Right lung (tissue), 10 donors: ENCODE results near the gene ROBO2. TPM values are rescaled to one million over a fixed set of nuclear protein-coding genes. Genes with fewer than 3 reads are reported as not detected.
A peak's percentile ranks its signal among the peaks of the same experiment; 100 is the strongest.

Source experiments
- DNase-seq, 2 donors: peaks; one replicate each; pipeline ENCODE4 v3.0.0-alpha.2; 2013
- long read RNA-seq, 8 donors: transcript quantifications; one replicate each; lab custom pipeline, GENCODE V29; 2026
- polyA plus RNA-seq, 5 donors: library from polyadenylated mRNA; unstranded; fragments of 120-200 nt; gene quantifications; one replicate each; pipeline versions ENCODE4 v1.2.1 to v1.2.3, GENCODE V29; 2013; ENCODE audit warnings: inconsistent platforms in 1 of 5, low replicate concordance in 1 of 5; ENCODE audit not compliant: insufficient read length in 5 of 5, insufficient read depth in 1 of 5

ROBO2 gene, protein sequence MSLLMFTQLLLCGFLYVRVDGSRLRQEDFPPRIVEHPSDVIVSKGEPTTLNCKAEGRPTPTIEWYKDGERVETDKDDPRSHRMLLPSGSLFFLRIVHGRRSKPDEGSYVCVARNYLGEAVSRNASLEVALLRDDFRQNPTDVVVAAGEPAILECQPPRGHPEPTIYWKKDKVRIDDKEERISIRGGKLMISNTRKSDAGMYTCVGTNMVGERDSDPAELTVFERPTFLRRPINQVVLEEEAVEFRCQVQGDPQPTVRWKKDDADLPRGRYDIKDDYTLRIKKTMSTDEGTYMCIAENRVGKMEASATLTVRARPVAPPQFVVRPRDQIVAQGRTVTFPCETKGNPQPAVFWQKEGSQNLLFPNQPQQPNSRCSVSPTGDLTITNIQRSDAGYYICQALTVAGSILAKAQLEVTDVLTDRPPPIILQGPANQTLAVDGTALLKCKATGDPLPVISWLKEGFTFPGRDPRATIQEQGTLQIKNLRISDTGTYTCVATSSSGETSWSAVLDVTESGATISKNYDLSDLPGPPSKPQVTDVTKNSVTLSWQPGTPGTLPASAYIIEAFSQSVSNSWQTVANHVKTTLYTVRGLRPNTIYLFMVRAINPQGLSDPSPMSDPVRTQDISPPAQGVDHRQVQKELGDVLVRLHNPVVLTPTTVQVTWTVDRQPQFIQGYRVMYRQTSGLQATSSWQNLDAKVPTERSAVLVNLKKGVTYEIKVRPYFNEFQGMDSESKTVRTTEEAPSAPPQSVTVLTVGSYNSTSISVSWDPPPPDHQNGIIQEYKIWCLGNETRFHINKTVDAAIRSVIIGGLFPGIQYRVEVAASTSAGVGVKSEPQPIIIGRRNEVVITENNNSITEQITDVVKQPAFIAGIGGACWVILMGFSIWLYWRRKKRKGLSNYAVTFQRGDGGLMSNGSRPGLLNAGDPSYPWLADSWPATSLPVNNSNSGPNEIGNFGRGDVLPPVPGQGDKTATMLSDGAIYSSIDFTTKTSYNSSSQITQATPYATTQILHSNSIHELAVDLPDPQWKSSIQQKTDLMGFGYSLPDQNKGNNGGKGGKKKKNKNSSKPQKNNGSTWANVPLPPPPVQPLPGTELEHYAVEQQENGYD (N-terminal part only)
- 10 to 100 TPM; 31.9 to 66.1 (median 59.9) TPM for polyA plus RNA-seq
- long read RNA-seq, donor 1, full-length matches to known transcripts: 2 of 8 reads
- long read RNA-seq, donor 1, partial matches to known transcripts: 6 of 8 reads
- long read RNA-seq, donor 1, other reads (novel, unspliced or antisense): 0 of 8 reads
- long read RNA-seq, donor 2, partial matches to known transcripts: 8 of 8 reads
- long read RNA-seq, donor 2, other reads (novel, unspliced or antisense): 0 of 8 reads
- long read RNA-seq, donor 3, full-length matches to known transcripts: 1 of 36 reads
- long read RNA-seq, donor 3, partial matches to known transcripts: 35 of 36 reads
- long read RNA-seq, donor 3, other reads (novel, unspliced or antisense): 0 of 36 reads
- long read RNA-seq, donor 4, full-length matches to known transcripts: 4 of 20 reads
- long read RNA-seq, donor 4, partial matches to known transcripts: 16 of 20 reads
- long read RNA-seq, donor 4, other reads (novel, unspliced or antisense): 0 of 20 reads
- long read RNA-seq, donor 5, full-length matches to known transcripts: 4 of 34 reads
- long read RNA-seq, donor 5, partial matches to known transcripts: 30 of 34 reads
- long read RNA-seq, donor 5, other reads (novel, unspliced or antisense): 0 of 34 reads
- long read RNA-seq, donor 6, full-length matches to known transcripts: 3 of 25 reads
- long read RNA-seq, donor 6, partial matches to known transcripts: 22 of 25 reads
- long read RNA-seq, donor 6, other reads (novel, unspliced or antisense): 0 of 25 reads
- long read RNA-seq, donor 7, full-length matches to known transcripts: 3 of 9 reads
- long read RNA-seq, donor 7, partial matches to known transcripts: 6 of 9 reads
- long read RNA-seq, donor 7, other reads (novel, unspliced or antisense): 0 of 9 reads
- long read RNA-seq, donor 8, partial matches to known transcripts: 7 of 7 reads
- long read RNA-seq, donor 8, other reads (novel, unspliced or antisense): 0 of 7 reads

DNA sequence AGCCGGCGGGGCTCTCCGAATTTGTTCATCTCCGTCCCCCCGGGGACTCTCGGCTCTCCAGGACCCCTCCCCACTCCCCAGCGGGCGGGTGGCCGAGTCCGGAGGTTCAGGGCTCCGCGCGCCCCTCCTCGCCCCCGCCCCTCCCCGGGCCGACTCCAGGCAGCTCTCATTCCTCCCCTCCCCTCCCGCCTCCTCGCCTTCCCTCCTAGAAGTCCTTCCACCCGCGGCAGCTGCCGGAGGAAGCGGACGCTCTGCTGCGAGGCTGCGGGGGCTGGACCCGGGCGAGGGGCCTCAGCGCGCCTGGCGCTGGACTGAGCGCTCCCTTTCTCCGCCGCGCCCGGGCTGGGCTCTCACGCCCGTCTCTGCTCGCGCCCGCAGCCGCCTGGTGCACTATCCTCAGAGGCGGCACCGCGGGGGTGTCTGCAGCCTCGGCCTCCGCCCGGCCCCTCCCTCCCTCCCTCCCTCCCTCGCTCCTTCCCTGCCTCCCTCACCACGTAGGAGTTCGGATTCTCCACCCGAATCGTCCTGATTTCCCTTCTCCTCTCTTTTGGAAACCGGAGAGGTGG lies at the start of gene ROBO2:
TSS of gene ROBO2 (plus strand) at position 494 of the 566 bp plus-strand sequence. CDS start 687 bp downstream, outside the sequence.
- DNase-seq: peak; percentile 68 to 81

DNA sequence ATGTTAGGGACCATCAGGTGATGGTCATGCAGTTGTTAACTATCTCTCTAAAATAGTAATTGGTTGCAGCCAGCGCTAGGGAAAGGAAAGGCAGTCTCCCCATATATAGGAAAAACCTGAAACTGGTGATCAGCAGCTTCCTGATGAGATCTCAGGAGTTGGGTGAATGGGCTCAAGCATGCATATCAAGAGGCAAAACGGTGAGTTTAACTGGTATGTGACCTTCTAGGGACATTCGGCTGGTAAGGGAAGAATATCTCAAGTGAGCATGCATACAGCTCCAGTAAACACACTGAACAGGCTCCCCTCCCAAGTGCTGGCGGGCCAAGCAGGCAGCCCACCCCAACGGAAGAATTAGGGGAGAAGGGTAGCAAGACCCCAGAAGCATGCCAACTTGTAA lies 49.3 kb upstream of the ROBO2 start:
- DNase-seq: no peak

DNA sequence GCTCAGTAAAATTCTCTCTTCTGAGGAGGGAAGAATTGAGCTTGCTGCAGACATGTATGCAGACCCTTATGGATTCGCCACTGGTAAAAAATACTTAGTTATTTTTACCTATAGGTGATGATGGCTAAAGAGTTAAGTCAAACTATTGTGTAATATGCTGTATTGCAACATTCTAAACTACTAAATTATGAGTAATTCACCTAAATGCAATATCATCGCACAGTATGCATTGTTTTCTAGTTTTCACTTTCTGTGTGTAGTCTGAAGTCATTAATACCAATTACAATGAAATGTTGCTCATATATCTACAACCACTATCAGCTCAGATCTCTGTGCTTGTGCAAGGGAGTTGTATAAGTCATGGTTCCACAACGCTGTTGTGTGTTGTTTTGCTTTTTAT lies 48.7 kb upstream of the ROBO2 start:
- DNase-seq: no peak

DNA sequence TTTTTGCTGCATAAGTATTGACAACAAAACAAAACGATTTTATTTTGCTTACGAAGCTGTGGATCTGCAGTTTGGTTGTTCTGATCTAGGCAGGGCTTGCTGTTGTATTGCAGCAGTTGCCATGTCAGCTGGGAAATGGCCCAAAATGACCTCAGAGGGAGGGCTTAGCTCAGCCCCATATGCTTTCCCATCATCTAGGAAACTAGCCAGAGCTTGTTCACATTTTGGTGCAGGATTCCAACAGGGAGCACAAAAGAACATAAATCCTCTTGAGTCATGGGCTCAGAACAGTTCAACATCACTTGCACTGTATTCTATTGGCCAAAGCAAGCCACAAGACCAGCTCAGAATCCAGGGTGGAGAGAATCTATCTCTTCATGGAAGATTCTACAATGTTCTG lies 42.2 kb upstream of the ROBO2 start:
- DNase-seq: no peak

DNA sequence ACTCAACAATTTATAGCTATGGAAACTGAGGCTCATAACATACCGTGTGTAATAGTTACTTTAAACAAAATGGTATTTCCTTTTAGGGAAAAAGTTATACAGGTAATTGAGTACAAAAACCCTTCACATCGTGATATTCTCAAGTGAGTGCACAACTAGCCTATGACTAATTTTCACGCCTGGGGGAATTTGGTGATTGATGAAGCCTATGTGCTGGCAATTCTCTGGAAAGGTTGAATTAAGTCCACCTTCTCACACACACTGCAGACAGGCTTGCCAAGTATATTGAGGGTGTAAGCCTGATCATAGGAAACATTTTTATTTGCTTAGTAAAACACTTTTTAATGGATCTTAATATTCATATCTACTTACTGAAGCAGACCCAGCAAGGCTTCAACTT lies 41.3 kb upstream of the ROBO2 start:
- no peak for DNase-seq

DNA sequence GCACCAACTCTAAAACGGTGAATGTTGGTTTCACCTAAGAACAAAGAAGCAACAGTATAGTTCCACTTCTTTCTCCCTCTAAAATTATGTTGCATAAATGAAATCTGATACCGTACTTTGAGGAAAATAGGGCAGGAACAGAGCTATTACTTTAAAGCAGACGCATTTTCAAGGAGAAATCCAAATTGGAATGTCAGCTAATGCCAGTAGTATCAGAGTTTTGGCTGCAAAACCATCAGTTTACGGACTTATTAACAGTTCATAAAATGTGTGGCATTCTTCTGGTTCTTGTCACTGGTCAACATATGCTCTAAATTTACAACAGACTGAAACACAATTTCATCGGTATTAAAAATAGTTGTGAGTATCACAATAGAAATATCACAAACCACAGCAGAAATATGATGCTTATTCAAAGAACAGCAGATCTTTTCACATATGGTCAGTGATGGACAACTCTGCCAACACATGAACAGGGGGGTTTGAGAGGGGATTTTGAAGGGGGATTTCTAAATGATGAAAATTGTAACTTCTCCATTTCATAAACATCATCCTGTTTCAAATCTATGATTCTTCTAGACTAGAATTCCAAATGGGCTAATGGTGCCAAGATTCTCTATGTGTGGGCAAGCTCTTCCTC lies 38.7 kb upstream of the ROBO2 start:
- peak in 1 of 2 donors; percentile 50 for DNase-seq

DNA sequence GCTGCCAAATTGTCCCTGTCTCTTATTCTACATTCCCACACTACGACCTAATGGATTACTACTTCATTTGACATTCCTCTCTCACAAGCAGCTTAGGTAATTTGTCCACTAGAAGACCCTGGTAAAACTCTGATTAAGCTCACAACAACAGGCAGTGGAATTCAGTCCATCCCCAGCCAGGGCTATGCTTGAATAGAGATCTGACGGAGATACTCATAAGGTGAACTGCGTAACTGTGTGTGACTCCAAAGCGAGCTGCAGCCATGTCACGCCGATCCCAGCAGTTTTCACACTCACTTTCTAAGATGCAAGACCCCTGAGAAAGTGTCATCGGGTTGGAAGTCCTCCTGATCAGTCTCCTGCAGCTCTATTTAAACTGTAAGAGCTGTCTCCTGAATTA lies 25.7 kb upstream of the ROBO2 start:
- no peak for DNase-seq

DNA sequence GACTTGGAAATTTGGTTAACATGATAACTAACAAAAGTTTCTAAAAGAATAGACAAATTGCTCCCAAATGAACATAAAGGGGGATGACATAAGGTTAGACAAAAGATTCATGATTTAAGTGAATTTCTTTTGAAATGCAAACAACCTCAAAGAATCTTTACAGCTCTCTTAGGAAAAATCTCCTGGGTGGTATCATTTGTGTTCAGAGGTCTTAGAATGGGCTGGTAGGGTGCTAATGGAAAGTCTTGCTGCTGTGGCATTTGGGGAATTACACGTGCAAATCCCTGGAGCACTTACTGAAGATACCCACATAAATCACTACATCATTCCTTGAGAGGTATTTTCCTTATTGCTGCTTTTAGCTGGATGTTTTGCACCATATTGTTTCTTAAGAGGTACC lies 14.4 kb upstream of the ROBO2 start:
- DNase-seq: no peak

DNA sequence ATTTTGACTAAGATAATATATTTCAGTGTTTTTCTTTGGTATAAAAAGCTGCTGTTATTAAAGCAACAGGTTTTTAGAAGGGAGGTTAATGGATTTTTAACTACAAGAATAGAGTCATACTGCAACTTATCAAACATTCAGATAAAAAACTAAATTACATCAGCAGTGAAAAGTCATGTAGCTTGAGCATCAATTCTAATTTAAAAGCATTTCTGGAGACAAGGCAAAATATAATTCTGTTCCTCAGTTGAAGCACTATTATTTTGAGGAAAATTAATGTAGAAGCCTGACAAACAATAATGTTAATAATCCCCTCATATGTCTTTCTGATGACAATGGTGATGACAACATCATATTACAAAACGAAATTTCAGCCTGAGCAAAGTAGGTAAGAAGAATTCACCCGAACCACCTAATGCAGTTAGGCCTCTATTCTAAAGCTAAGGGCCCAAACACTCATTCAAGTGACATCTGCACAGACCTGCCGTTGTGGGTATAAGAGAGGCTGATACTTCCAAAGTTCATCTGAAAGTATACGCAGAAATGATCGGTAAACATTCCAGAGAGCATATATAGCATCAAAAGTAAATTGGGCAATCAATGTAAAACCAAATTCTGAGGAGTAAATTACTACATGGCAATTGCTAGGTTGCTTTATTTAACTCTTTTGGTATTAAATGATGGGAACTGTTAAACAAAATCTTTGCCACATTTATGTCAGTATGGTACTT lies 12.8 kb upstream of the ROBO2 start:
- DNase-seq: no peak

DNA sequence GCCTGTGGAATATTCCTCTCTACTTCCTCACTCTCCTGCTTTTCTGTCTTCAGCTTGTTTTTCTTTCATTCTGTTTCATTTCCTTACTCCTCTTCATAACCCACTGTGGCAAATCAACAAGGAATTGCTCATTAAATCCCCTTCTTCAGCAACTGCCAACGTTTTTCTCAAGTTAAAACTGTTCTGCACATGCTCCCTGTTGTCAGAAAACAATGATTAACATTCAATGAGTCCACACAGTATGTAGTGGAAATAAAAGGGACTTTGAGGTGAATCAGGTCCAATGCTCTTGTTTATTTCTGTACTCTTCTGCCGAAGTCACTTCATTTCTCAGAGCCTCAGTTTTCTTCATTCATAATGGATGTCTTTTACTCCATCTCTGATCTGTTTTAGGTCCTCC lies 11.9 kb upstream of the ROBO2 start:
- no peak for DNase-seq

DNA sequence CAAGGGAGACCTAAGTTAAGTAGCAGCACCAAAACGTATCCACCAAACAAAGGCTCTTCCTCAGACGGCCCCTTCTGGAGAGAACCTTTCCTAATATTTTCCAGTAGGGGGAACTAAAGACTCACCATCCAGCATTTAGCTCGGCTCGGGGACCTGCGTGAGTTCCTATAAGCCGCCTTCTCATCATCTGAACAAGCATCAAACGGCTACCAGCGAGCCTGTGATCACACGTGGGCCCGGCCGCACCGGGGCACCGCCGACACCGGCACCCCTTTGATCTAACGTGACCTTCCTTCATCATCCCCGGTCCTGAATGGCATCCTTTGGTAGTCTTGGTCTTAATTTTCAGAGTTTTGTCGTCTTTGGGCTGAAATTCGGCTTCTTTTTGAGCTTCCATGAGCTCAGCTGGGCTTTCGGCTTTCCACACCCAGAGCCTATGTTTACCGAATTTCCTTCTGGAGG lies 1.4 kb upstream of the ROBO2 start:
- peak; percentile 80 to 87 for DNase-seq

DNA sequence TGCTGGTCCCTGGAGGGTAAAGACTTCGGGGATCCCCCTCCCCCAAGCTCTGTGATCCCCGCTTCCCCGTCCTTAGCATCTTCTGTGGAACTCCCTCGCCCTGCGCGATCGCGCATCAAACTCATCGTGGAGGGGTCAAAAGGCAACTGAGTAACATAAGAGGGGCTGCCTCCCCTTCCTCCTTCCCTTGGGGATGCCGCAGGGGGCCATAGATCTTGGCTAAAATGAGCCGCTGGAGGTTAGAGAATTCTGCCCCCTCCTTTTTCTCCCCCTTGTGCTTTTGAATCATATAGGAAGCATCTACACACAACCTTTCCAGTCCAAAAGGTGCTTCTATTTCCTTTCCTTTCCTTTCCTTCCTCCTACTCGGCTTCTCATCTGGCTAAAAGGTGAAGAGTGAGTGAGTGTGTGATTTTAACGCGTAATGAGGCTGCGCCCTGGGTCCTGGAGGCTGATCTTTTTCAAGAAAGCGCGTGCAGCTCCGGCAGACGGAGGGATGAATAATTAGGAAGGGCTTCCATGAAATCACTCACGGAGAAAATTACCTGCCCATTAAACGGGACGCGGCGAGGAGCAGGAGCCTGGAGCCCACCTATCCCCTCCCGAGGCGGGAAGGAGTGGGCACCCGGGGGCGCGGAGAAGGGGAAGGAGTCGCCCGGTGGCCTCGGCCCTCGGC lies 831 bp upstream of the ROBO2 start:
- DNase-seq: peak in 1 of 2 donors; percentile 45

DNA sequence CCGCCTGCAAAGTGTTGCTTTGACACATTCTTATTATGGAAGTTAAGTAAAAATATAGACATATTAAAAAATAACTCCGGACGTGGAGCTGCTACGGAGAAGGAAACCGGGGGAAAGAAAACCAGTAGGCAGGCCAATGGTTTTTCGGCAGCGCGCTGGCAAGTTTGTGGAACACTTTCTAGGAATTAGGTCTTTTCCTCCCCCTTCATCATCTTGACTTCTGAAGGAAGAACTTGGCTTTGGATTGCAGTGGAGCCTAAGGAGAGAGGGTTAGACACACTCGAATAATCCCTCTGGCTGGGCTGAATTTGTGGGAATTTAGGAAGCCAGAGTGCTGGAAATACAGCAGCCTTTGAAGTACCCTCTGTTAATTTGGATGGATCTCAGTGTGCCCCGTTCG lies 317 bp downstream of the ROBO2 start:
- DNase-seq: peak; percentile 28 to 43

DNA sequence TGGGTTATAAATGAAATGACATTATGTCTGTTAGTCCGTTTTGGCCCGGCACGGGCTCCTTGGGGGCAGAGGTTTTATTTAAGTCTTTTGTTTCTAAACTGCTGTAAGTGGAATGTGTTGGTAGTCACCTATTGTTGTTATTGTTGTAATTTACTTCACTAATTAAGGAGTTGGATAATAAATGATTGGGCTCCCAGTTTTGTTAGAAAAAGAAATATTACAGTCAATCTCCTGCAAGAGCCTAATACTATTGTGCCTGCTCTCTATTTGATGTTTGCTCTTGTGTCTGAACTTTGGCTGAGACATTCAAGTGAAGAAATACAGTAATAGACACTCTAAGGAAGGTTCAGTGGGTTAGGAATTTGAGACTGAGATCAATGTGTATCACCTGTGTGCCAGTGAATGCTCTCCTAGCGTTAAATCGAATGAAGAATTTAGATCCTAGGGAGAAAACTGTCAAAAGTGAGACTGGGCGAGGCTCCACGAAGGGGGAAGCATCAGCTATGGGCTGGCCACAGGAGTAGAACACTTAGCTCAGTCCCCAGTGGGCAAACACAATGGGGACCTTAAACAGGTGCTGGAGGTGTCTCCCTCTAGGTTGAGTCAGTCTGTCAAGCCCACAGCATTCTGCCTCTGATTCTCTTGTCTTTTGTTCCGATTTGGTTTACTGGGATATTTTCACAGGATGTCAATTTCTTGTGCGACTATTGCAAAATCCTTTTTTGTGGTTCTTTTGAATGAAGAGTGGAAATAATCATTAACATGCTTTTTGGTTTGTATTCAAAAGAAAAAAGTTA lies 1.2 kb downstream of the ROBO2 start:
- DNase-seq: peak; percentile 23 to 30

DNA sequence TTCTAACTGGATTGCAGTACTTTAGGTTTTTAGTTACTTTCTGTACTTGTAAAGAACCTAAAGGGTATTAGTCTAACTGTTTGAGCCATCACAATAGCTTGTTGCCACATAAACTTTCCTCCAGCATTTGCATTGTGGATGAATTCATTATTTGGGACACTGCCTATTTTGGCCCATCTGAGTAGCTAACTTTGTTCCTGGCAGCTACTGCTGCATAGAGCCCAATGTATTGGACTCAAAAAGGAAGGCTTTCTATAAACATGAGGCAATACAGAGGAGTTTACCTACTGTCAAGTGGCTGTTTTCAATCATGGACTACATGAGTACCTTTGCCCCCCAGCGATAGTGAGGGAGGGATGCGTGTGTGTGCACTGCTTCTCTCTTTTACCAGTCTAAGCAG lies 1.9 kb downstream of the ROBO2 start:
- peak; percentile 20 to 31 for DNase-seq

DNA sequence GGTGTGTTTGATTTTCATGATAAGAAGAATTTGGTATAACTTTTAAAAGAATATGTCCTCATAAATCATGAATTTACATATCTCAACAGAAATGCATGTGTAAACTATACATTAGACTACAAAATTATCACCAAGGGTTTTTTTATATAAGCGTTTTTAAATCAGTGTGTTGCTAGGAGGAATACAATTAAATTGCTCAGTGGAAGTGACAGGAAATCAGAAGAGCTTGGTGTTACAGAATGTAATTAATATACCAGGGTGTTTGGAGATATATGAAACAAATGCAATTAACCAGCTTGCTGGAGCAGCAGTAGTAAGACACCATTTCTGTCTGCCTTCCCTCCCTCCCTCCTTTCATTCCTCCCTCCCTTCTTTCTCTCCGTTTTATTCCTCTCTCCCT lies 2.4 kb downstream of the ROBO2 start:
- no peak for DNase-seq

DNA sequence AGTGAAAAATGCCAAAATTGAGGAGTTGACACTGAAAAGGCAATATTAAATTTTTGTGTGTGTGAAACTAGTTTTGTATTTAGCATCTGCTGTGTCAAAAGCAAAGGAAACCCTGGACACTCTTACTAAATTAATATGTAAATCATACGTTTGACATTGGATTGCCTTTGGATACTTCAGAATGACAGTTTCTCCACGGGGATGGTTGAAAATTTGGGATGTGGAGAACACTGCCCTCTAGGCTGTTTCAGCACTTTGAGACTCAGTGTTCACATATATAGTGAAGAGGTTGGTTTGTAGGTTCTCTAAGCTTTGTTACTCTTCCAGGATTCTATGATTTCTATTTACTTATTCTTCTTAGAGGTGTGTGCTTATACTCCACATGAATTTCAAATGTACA lies 3.0 kb downstream of the ROBO2 start:
- DNase-seq: peak; percentile 15 to 37
